Right ventricle myocardium inferior (tissue), 1 donor: Measurements from ENCODE around the gene ABLIM2. TPM values are rescaled to one million over a fixed set of nuclear protein-coding genes. Genes with fewer than 3 reads are reported as not detected.

Experiments used
- ATAC-seq: fragments of 200-7000 bp; cut with Tn5 transposase; one replicate; pipeline ENCODE4 v1.9.1; 2020; ENCODE audit warnings: mild to moderate bottlenecking, moderate library complexity
- DNase-seq: peaks from one replicate; pipeline ENCODE4 v3.0.0; 2021; ENCODE audit errors: missing footprints
- intact Hi-C: fragments of 100-400 bp; cut with DNase I; formaldehyde crosslinking; loops from one replicate; pipeline ENCODE4 v1.11.0; 2022
- total RNA-seq: library from RNA; stranded (reverse); fragmentation: NEBNext Ultra II Directional; extraction: Animal tissue kit (Norgen Biotek cat#: 25700); gene quantifications from one replicate; pipeline ENCODE4 v1.2.1, GENCODE V29; 2021
- donor health status: DM: no; HTN: yes; CAD: no; lungs with severe emphysema.

ABLIM2 gene
- total RNA-seq, 1 donor from 2014 or later = 24.9 TPM

DNA sequence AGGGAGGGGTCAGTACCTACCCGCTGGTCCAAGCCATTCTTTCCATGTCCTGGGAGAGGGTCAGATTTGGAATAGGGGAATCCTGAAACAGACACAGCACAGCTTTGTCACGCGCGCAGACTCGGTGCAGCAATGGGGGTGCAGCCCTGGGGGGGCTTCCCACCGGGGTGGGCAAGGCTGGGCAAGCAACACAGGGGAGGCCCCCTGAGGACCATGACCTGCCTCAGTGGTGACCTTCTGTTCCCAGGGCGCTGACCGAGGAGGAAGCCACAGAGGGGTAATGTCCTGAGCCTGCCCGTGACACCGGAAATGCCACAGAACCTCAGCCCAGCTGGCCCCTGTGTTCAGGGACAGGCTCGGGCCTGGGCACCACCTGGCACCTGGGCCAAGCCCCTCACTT lies 165.8 kb downstream of the ABLIM2 start:
- ATAC-seq (no peak), DNase-seq (peak; percentile 66)
- intact Hi-C loops = no loop called here

DNA sequence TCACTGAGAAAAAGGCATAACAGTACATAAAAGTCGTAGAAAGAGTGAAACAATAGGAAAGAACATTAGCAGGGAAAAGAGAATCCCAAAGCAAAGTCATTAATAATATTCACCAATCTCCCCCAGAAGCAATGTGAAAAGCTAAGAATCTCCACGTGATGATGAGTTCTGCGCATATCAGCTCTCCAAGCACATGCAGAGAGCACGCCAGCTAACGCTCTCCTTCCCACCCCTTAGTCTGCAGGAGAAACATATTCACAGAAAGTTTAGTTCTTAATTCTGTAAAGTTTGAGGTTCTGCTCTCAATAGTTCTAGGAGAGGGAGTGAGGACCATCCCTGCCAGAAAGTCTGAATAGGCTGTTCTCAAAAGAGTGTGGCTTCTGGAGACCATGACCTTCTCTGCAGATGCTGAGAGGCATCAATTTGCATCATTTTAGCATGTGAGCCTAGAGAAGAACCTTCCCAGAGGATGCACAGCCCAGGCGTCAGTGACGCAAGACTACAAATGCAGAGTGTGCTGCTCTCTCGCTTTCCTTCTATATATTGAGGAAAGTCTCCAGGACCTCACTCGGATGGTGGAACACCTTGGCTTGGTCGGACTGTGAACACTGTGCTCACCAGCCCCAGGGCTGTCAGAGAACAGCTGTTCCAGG lies 167.7 kb downstream of the ABLIM2 start:
- intact Hi-C loops = no loop called here
- no peak for ATAC-seq
- DNase-seq = peak; percentile 21

DNA sequence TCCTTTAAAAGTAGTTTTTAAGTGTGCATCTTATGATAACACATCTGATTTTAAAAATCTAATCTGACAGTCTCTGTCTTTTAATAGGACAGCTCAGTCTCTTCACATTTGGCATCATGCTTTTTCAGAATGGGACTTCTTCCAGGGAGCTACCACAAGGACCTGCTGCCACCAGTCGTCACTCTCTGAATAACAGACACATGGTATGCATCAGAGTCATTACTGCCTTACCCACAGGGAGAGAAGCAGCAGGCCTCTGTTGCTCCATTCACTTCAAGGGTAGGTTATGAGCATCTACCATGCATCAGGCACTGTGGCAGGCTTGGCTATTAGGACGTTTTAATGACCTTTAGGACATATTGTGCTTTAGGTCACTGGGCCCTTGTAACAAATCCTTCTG lies 169.0 kb downstream of the ABLIM2 start:
- peak; percentile 3 for DNase-seq
- intact Hi-C loops = no loop called here
- ATAC-seq = no peak

DNA sequence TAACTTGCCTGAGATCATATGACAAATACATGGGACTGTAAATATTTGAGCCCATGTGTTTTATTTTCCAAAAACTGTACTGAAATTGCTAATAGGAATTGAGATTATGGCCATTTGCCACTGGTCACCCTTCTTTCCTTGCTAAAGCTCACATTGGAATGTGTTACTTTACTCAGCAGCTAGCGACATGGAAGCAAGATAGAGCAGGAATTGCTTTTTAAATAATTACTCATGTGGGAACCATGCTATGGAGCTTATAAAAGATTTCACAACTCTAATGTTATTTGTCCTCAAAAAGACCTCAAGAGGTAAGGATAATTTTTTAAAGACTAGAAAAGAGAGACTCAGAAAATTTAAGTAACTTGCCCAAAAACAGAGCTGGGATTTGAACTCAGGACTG lies 170.2 kb downstream of the ABLIM2 start:
- ATAC-seq (no peak), DNase-seq (no peak)
- intact Hi-C loops = no loop called here

DNA sequence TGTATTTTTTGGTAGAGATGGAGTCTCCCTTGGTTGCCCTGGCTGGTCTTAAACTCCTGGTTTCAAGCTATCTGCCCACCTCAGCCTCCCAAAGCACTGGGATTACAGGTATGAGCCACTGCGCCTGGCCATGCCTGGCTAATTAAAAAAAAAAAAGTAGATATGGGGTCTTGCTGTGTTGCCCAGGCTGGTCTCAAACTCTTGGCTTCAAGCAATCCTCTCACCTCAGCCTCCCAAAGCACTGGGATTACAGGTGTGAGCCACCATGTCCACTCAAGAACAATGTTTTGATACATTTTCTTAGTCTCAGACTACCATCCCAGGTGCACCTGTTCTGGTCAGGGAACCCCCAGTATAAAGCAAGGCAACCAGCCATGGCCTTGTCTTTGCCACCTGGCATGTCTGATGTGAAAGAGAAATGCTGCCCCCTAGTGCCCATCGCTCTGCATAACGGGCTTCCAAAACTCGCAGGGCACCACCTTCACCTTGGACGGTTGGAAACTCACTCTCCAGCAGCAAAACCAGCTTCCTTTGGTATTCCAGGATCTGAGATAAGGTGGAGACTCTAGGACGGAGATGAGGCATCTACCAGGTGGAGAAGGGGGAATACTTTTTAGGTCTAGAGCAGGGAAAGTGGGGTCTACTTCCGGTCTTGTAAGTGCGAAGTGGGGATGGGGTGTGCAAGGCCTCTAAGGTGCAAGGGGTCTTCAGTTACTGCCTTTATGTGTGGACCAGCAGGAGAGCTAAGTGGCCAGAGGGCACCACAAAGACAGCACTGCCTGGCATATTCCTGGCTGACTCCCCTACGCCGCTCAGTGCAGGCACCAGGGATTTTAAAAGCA lies 171.2 kb downstream of the ABLIM2 start:
- intact Hi-C loops = loop anchor here (1.0 to 2.0 kb wide), 2 partner anchors 182 to 217 kb away; no protein-coding TSS in a partner anchor
- DNase-seq (peak; percentile 20), ATAC-seq (peak; percentile 63)

DNA sequence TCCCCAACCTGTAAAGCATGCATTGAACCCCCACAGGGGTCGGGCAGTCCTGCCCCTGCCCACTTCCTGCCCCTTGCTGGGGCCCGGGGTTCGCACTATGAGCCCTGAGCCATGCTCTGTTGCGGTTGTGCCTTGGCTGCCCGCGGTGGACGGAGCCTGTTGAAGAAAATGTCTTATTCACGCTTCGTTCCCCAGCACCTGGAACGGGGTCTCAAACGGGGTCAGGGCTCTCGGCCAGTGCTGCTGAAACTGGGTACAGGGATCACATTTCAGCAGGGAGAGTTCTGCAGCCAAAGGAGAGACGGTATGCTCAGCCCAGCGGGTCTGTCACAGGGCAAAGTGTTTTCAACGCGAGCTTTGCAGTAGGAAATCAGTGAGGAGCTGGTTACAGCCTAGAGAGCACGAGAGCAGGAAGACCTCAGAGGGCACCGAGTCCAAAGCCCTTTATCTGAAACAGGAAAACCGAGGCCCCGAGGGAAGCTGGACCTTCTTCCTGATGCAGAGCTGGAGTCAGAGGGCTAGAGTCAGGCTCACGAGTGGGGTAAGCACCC lies 172.6 kb downstream of the ABLIM2 start:
- ATAC-seq (peak; percentile 20), DNase-seq (no peak)
- intact Hi-C loops = loop anchor here (2.0 kb wide), 1 partner anchor 215 kb away; no protein-coding TSS in a partner anchor

DNA sequence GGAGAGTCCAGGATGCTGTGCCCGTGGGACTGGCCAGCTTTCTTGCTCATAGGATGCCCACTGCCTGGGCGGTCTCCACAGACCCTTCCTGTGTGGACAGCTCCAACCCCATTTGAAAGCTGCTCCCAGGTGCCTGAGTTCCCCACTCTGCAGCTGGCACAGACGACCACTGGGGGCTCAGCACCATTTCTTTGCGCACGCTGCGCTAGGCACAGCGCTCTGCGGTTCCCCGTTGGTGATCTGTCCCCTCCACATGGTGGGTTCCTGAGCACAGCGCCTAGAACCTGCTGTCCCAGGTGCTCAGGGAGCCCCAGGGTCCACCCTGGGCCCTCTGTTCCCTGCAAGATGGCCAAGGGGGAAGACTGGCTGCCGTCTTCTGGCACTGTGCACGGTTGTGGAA lies 173.5 kb downstream of the ABLIM2 start:
- intact Hi-C loops = no loop called here
- no peak for ATAC-seq
- DNase-seq = no peak

DNA sequence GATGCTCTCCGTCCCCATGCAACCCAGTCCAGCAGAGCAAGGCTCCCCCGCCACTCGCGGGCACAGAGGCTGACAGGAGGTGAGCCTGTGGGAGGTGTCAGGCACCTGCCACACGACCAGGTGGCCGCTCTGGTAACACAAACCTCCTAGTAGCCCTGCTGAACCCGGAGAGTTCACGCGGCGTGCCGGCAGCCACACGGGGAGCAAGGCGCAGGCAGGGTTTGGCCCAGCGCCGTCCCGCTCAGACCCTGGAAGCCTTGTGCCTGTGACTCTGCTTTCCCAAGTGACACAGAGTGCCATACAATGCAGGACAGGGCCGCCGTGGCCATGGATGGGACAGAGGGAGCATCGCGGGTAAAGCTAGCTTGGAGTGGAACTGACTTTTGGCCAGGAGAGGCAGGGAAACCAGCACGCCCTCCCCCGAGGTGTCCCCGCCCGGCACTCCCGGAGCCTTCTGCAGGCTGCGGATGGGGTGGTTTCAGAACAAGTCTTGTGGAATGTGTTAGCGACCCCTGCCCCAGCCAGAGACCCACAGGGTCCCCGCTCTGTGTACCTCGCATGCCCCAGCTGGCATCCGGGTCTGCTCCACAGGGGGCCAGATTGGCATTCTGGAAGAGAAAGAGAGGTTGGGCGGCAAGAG lies 174.2 kb downstream of the ABLIM2 start:
- DNase-seq (no peak), ATAC-seq (no peak)
- intact Hi-C loops = no loop called here

DNA sequence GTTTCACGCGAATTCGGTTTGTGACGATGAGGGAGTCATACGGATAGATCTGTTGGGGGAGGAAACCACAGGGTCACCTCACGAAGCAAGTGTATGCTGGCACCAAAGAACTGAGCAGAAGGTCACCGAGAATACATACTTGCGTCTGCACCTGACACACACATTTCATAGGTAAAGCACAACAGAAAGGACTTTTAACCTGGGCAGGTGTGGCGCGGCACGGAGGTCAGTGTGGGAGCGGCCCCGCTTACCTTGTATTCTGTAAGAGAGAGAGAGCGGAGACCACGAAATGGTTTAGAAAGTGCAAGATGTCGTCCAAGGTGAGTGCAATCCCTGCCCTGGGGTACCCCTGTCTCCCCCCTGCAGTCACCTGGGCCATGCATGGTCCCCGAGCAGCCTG lies 175.3 kb downstream of the ABLIM2 start:
- intact Hi-C loops = no loop called here
- DNase-seq (no peak), ATAC-seq (no peak)

DNA sequence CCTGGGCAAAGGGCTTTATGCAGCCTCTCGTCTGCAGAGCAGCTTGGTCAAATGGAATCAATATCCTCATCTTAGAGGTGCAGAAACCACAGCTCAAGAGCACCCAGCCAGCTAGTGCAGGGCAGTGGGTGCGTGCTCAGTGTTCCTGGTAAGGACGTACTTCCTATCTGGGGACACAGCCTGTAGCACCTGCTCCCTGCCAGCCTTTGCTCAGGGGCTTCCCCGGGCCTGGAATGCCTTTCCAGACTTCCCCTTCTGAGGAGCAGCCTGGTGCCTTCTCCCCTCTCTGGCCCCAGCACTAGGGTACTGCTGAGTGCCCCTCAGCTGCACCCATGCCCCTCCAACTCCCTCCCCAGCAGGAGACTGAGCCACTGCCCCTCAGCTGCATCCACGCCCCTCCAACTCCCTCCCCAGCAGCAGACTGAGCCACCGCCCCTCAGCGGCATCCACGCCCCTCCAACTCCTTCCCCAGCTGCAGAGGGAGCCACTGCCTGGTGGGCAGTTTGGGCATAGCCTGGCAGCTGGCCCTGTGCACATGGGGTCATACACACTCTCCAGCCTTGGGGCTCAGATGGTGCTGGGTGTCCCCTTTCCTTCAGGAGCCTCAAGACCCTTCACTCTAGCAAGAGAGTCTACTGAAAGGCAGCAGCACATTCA lies 176.7 kb downstream of the ABLIM2 start:
- ATAC-seq = no peak
- peak; percentile 59 for DNase-seq
- intact Hi-C loops = no loop called here

DNA sequence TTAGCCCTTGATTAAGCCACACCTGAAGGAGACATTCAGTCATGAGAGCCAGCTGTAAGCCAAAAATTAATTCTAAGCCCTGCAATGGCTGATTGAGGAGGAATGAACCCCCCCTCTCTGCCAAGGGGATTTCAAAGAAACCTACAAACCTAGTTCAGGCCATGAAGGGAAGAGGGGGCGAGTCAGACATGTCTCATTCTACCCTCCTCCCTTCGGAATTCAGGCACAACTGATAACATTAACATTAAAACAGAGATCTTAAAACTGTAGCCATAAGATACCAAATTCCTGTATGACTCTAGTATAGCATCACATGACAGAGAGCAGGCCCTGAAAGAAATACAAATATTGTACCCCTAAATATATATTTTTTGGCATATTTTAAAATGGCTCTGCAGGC lies 178.6 kb downstream of the ABLIM2 start:
- intact Hi-C loops = no loop called here
- ATAC-seq (no peak), DNase-seq (no peak)

DNA sequence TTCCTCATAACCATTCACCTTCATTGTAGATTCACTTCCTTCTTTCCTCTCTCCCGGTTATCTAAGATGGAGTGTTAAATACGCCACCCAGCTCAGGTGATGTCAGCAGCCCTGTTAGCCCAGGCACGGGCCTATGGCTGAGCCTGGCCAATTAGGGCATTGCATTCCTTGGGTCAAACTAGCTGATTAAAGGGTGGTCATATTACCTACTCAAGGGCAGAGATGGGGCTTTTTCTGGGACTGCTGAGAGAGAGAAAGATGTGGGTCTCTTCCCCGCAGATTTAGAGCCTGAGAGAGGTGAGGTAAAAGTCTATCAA lies 179.0 kb downstream of the ABLIM2 start:
- ATAC-seq = no peak

DNA sequence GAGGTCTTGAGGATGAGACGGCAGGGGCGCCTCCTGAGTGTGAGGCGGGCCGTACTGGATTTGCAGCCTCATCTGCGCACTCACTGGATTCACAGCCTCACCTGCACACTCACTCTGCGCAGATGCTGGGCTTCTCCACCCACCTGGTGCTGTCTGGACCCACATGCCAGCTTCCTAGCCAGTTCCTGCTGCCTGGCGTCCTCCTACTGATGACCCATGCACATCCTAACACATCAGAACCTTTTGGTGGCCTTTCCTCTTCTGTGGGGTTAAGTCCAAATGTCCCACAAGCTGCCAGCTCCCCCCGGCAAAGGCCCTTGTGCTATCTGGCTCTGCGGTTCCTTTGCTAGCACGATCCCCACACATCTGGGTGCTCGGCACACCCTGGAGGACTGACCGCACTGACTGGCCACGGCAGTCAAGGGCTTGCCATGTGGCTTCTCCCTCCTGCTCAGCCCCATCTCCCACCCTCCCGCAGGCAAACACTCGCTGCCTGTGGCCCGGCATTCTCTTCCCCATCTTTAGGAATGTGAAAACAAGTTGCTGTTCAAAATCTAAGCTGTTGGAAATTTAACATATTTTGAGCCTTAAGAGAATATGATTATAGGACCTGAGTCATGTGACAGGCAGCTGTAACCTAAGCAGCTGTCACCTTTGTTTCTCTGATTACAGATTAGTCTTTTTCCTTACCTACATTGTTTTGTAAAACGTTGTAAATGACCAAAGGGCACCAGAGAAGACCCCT lies 179.5 kb downstream of the ABLIM2 start:
- intact Hi-C loops = no loop called here
- ATAC-seq = no peak
- DNase-seq = peak; percentile 58

More for the DNA sequence above, 179.0 kb downstream of the ABLIM2 start:
- DNase-seq = peak; percentile 11
- intact Hi-C loops = no loop called here

DNA sequence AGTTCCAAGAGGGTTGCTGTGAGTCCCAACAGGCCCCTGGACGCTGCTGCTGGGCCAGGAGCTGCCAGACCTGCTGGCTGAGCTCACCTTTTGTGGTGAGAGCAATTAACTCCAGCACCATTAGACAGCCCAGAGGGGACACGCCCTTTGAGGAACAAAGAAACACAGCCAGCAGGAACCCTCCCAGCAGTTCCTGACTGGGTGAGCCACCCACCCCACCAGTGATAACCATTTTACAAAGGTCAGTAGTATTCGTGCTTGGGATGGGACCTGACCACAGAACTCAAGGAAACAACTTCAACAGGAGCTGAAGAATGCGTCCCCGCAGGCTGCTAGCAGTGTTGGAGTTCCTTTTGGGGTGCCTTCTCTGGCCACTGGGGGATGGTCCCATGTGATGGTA lies 180.1 kb downstream of the ABLIM2 start:
- ATAC-seq = peak; percentile 45
- intact Hi-C loops = no loop called here

DNA sequence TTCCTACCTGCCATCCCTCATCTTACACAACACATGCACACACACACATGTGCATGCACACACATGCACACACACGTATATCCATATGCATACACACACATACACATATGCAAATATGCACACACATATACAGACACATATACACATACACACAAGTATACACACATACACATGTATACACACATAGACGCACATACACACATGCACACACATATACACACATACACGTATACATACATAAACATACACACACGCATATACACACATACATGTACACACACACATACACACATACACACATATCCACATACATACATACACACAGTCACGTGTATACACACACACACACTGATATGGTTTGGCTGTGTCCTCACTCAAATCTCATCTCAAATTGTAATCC lies 182.0 kb downstream of the ABLIM2 start:
- intact Hi-C loops = no loop called here
- ATAC-seq = no peak

More for the DNA sequence above, 180.1 kb downstream of the ABLIM2 start:
- DNase-seq = peak; percentile 30

DNA sequence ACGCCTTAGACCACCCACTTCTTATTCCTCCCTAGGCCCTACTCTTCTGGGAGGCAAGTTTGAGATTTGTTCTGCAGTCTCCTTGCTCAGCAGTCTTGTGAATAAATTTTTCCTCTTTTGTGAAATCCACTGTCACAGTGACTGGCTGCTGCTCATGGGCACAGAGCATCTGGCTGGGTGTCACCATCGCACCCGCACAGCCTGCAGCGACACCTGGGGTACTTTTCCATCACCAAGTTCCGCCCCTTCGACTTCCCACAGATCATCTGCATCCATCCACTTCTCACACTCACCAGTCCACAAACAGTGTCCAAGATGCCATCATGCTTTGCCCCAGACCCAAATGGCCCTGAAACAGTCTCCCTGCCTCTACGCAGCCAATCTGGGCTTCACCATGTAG lies 182.6 kb downstream of the ABLIM2 start:
- intact Hi-C loops = no loop called here
- ATAC-seq = no peak
- DNase-seq = peak; percentile 3

More for the DNA sequence above, 182.0 kb downstream of the ABLIM2 start:
- no peak for DNase-seq

DNA sequence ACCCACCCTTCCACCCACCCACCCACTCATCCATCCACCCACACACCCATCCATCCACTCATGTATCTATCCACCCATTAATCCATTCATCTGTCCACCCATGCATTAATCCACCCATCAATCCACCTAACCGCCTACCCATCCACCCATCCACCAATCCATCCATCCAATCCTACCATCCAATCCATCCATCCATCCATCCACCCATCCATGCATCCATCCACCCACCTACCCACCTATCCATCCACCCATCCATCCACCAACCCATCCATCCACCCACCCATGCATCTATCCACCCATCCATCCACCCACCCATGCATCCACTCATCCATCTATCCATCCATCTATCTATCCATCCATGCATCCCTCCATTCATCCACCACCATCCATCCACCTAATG lies 184.2 kb downstream of the ABLIM2 start:
- intact Hi-C loops = no loop called here
- no peak for ATAC-seq

DNA sequence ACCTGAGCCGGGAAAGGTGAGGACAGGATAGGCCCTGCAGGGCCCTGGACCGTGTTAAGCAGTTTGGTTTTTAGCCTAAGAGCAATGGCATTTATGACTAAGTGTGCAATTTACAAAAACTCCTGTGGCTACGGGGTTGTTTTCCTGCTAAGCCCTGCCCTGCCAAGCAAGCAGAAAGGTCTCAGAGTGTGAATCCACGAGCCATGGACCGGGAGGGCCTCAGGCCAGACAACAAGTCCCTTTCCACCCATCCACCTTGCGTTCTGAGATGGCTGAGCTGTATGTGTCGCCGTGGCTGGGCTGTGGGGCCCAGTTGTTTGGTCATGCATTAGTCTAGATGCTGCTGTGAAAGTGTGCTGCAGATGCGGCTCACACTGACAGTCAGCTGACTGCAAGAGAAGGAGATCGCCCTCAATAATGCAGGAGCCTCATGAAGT lies 185.1 kb downstream of the ABLIM2 start:
- intact Hi-C loops = no loop called here
- DNase-seq = peak; percentile 46
- ATAC-seq = no peak

More for the DNA sequence above, 184.2 kb downstream of the ABLIM2 start:
- peak; percentile 9 for DNase-seq
